Esophagus squamous epithelium (tissue), 4 donors: ENCODE measurements around the gene LRP1B.

Experiments used
- POLR2A ChIP-seq, 4 donors: fragments of 450-650 bp; IDR thresholded peaks; one replicate each; pipeline ENCODE4 v1.6.1; 2017; ENCODE audit warnings: antibody characterized with exemption in 4 of 4, mild to moderate bottlenecking in 4 of 4, moderate library complexity in 3 of 4
- TF ChIP-seq, protein P1 (sequence below), 6 experiments: fragments of 450-650 bp in 4 of 6; fragments of 200-600 bp in 2 of 6; sonication (generic) in 2 of 6; IDR thresholded peaks; one replicate each; pipeline ENCODE4 v1.5.1; 2016 to 2019; ENCODE audit warnings: antibody characterized with exemption in 6 of 6, mild to moderate bottlenecking in 4 of 6, moderate library complexity in 4 of 6

DNA sequence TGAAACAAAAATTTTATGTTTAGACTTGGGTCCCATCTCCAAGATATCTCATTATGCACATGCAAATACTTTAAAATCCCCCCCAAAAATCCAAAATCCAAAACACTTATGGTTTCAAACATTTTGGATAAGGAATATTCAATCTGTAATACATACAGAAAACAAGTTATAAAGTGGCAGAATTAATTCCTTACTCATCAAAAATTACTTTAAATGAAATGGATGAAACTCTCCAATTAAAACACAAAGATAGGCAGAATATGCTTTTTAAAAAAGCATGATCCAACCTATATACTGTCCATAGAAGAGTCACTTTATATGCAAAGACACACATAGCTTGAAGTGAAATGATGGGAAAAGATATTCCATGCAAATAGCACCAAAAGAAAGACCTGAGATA lies 744.6 kb downstream of the LRP1B start:
- TF ChIP-seq POLR2A (IDR thresholded peaks at IDR 0.05) = no peak
- TF ChIP-seq, protein P1, sequence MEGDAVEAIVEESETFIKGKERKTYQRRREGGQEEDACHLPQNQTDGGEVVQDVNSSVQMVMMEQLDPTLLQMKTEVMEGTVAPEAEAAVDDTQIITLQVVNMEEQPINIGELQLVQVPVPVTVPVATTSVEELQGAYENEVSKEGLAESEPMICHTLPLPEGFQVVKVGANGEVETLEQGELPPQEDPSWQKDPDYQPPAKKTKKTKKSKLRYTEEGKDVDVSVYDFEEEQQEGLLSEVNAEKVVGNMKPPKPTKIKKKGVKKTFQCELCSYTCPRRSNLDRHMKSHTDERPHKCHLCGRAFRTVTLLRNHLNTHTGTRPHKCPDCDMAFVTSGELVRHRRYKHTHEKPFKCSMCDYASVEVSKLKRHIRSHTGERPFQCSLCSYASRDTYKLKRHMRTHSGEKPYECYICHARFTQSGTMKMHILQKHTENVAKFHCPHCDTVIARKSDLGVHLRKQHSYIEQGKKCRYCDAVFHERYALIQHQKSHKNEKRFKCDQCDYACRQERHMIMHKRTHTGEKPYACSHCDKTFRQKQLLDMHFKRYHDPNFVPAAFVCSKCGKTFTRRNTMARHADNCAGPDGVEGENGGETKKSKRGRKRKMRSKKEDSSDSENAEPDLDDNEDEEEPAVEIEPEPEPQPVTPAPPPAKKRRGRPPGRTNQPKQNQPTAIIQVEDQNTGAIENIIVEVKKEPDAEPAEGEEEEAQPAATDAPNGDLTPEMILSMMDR (IDR thresholded peaks at IDR 0.05) = no peak
